Hippocampal formation (tissue), 2 donors: ENCODE results near the gene PROSER3.
"Not testable (repeated sequence)": the region's sequence is repeated elsewhere in the genome, so short reads cannot be mapped to it uniquely, and the experiment has no call there.

Source experiments
- DNase-seq, 2 donors: peaks; one replicate each; lab custom pipeline; 2025; lab: John Stamatoyannopoulos, UW

Gene PROSER3

GRCh38 chr19:35753634-35754369 lies 4.2 kb upstream of the PROSER3 start:
- DNase-seq: no peak

- DNase-seq: no peak
Observed at GRCh38 chr19:35754370-35755130, 3.4 kb upstream of the PROSER3 start.

GRCh38 chr19:35755131-35755549 lies 2.8 kb upstream of the PROSER3 start:
- DNase-seq: no peak

GRCh38 chr19:35755550-35756376 lies 2.2 kb upstream of the PROSER3 start:
- no peak for DNase-seq

GRCh38 chr19:35756377-35757230 lies 1.4 kb upstream of the PROSER3 start, which contains the start of gene HSPB6:
Gene HSPB6 (minus strand): TSS chr19:35757029. CDS start chr19:35757008, 21 bp downstream.
- DNase-seq: peak in 1 of 2 donors; percentile 35

GRCh38 chr19:35757231-35757748 lies 686 bp upstream of the PROSER3 start:
- peak in 1 of 2 donors; percentile 66 for DNase-seq

- DNase-seq: no peak
Observed at GRCh38 chr19:35759697-35760096, 1.7 kb downstream of the PROSER3 start.

GRCh38 chr19:35760711-35761349 lies 2.9 kb downstream of the PROSER3 start:
- no peak for DNase-seq

GRCh38 chr19:35764432-35765315 lies 6.7 kb downstream of the PROSER3 start:
- no peak for DNase-seq

GRCh38 chr19:35766571-35767104 lies 8.7 kb downstream of the PROSER3 start:
- DNase-seq: no peak

- no peak for DNase-seq
Observed at GRCh38 chr19:35767288-35768081, 9.5 kb downstream of the PROSER3 start.

- no peak for DNase-seq
Observed at GRCh38 chr19:35768082-35768421, 10.1 kb downstream of the PROSER3 start.

GRCh38 chr19:35772362-35772761 lies 14.4 kb downstream of the PROSER3 start:
- not testable (repeated sequence) for DNase-seq

GRCh38 chr19:35773020-35773806 lies 15.2 kb downstream of the PROSER3 start:
- DNase-seq: no peak

- DNase-seq: no peak
Observed at GRCh38 chr19:35774274-35775045, 16.5 kb downstream of the PROSER3 start.

- DNase-seq: no peak
Observed at GRCh38 chr19:35775046-35775297, 17.0 kb downstream of the PROSER3 start.
